Measurements from ENCODE around the gene ARL17B. TPM values are rescaled to one million over a fixed set of nuclear protein-coding genes. Genes with fewer than 3 reads are reported as not detected.
"Not testable (repeated sequence)": the region's sequence is repeated elsewhere in the genome, so short reads cannot be mapped to it uniquely, and the experiment has no call there.

Gene ARL17B
- total RNA-seq, 1 donor from 2014 or later, result 12.8 TPM

- not testable (repeated sequence) for H3K4me3 Mint-ChIP-seq; H3K36me3 Mint-ChIP-seq (ENCODE audit: low read depth); H3K27ac Mint-ChIP-seq (ENCODE audit: unreplicated experiment)
Measured at GRCh38 chr17:46361145-46361735, 326 bp downstream of the ARL17B start.

GRCh38 chr17:46353856-46354255 lies 7.7 kb downstream of the ARL17B start:
- not testable (repeated sequence) for DNase-seq (ENCODE audit: low read depth, low spot score); H3K4me1 Mint-ChIP-seq; H3K27me3 Mint-ChIP-seq (ENCODE audit: low read depth); H3K9me3 Mint-ChIP-seq; H3K4me3 Mint-ChIP-seq; H3K36me3 Mint-ChIP-seq (ENCODE audit: low read depth); H3K27ac Mint-ChIP-seq (ENCODE audit: unreplicated experiment)

More at GRCh38 chr17:46361145-46361735, 326 bp downstream of the ARL17B start:
- H3K4me1 Mint-ChIP-seq; H3K9me3 Mint-ChIP-seq; DNase-seq (ENCODE audit: low read depth, low spot score); H3K27me3 Mint-ChIP-seq (ENCODE audit: low read depth): not testable (repeated sequence)

- not testable (repeated sequence) for H3K27ac Mint-ChIP-seq (ENCODE audit: unreplicated experiment); H3K4me1 Mint-ChIP-seq; H3K4me3 Mint-ChIP-seq; H3K9me3 Mint-ChIP-seq; DNase-seq (ENCODE audit: low read depth, low spot score); H3K36me3 Mint-ChIP-seq (ENCODE audit: low read depth); H3K27me3 Mint-ChIP-seq (ENCODE audit: low read depth)
Measured at GRCh38 chr17:46349060-46349459, 12.5 kb downstream of the ARL17B start.

GRCh38 chr17:46348345-46348744 lies 13.2 kb downstream of the ARL17B start:
- H3K9me3 Mint-ChIP-seq; H3K4me1 Mint-ChIP-seq; H3K27ac Mint-ChIP-seq (ENCODE audit: unreplicated experiment); H3K27me3 Mint-ChIP-seq (ENCODE audit: low read depth); DNase-seq (ENCODE audit: low read depth, low spot score); H3K4me3 Mint-ChIP-seq; H3K36me3 Mint-ChIP-seq (ENCODE audit: low read depth): not testable (repeated sequence)

- not testable (repeated sequence) for H3K27me3 Mint-ChIP-seq (ENCODE audit: low read depth); H3K36me3 Mint-ChIP-seq (ENCODE audit: low read depth); H3K4me1 Mint-ChIP-seq; H3K9me3 Mint-ChIP-seq; H3K27ac Mint-ChIP-seq (ENCODE audit: unreplicated experiment); H3K4me3 Mint-ChIP-seq; DNase-seq (ENCODE audit: low read depth, low spot score)
Measured at GRCh38 chr17:46342131-46342530, 19.4 kb downstream of the ARL17B start.

GRCh38 chr17:46341220-46341619 lies 20.3 kb downstream of the ARL17B start:
- not testable (repeated sequence) for H3K27me3 Mint-ChIP-seq (ENCODE audit: low read depth); H3K4me3 Mint-ChIP-seq; DNase-seq (ENCODE audit: low read depth, low spot score); H3K27ac Mint-ChIP-seq (ENCODE audit: unreplicated experiment); H3K36me3 Mint-ChIP-seq (ENCODE audit: low read depth); H3K9me3 Mint-ChIP-seq; H3K4me1 Mint-ChIP-seq

GRCh38 chr17:46294831-46295230 lies 66.7 kb downstream of the ARL17B start, which contains the start of gene LRRC37A:
LRRC37A (plus strand) TSS chr17:46295131; CDS start chr17:46295134, 3 bp downstream.
- H3K27me3 Mint-ChIP-seq (ENCODE audit: low read depth); H3K4me3 Mint-ChIP-seq; H3K36me3 Mint-ChIP-seq (ENCODE audit: low read depth): not testable (repeated sequence)

GRCh38 chr17:46291618-46292017 lies 69.9 kb downstream of the ARL17B start:
- H3K27me3 Mint-ChIP-seq (ENCODE audit: low read depth); H3K36me3 Mint-ChIP-seq (ENCODE audit: low read depth); H3K27ac Mint-ChIP-seq (ENCODE audit: unreplicated experiment); H3K9me3 Mint-ChIP-seq; DNase-seq (ENCODE audit: low read depth, low spot score); H3K4me1 Mint-ChIP-seq: not testable (repeated sequence)
- peak overlapping the region; percentile 20 for H3K4me3 Mint-ChIP-seq

More at GRCh38 chr17:46294831-46295230, 66.7 kb downstream of the ARL17B start, which contains the start of gene LRRC37A:
- not testable (repeated sequence) for H3K27ac Mint-ChIP-seq (ENCODE audit: unreplicated experiment); H3K9me3 Mint-ChIP-seq; H3K4me1 Mint-ChIP-seq; DNase-seq (ENCODE audit: low read depth, low spot score)

GRCh38 chr17:46290906-46291546 lies 70.5 kb downstream of the ARL17B start:
- not testable (repeated sequence) for H3K27ac Mint-ChIP-seq (ENCODE audit: unreplicated experiment); DNase-seq (ENCODE audit: low read depth, low spot score); H3K4me1 Mint-ChIP-seq; H3K9me3 Mint-ChIP-seq; H3K36me3 Mint-ChIP-seq (ENCODE audit: low read depth); H3K27me3 Mint-ChIP-seq (ENCODE audit: low read depth)
- H3K4me3 Mint-ChIP-seq, result peak overlapping the region; percentile 20

GRCh38 chr17:46287587-46287986 lies 74.0 kb downstream of the ARL17B start:
- H3K36me3 Mint-ChIP-seq (ENCODE audit: low read depth); H3K27me3 Mint-ChIP-seq (ENCODE audit: low read depth); H3K4me1 Mint-ChIP-seq; H3K4me3 Mint-ChIP-seq; H3K9me3 Mint-ChIP-seq; H3K27ac Mint-ChIP-seq (ENCODE audit: unreplicated experiment): not testable (repeated sequence)
- peak; percentile 0 for DNase-seq (ENCODE audit: low read depth, low spot score)
